GM23338 (cell line): Measurements from ENCODE around the gene NPAS2. TPM values are rescaled to one million over a fixed set of nuclear protein-coding genes. Genes with fewer than 3 reads are reported as not detected.

Experiments used
- ATAC-seq: fragments of 200-7000 bp; cut with Tn5 transposase; 3 replicates; pipeline ENCODE4 v1.9.1; 2020
- DNase-seq: peaks from one replicate; pipeline ENCODE4 v3.0.0-alpha.2; 2015; ENCODE audit warnings: low spot score
- H2AFZ ChIP-seq: fragments of 200-600 bp; sonication (generic); 2 replicates; pipeline ENCODE4 v1.8.0; 2016; ENCODE audit warnings: antibody characterized with exemption, mild to moderate bottlenecking, moderate library complexity
- H3F3A ChIP-seq: fragments of 200-600 bp; sonication (generic); replicated peaks from 2 replicates; pipeline ENCODE4 v1.8.0; 2017; ENCODE audit warnings: antibody characterized with exemption, mixed run types, low read depth
- H3K27ac ChIP-seq: fragments of 200-600 bp; sonication (generic); 2 replicates; pipeline ENCODE4 v1.6.1; 2016; ENCODE audit warnings: low read depth
- H3K27me3 ChIP-seq: fragments of 200-600 bp; sonication (generic); 2 replicates; pipeline ENCODE4 v1.8.0; 2016; ENCODE audit warnings: mild to moderate bottlenecking, mixed run types, moderate library complexity; ENCODE audit not compliant: insufficient read depth
- H3K36me3 ChIP-seq: fragments of 200-600 bp; sonication (generic); 2 replicates; pipeline ENCODE4 v1.8.0; 2016; ENCODE audit warnings: mild to moderate bottlenecking; ENCODE audit not compliant: insufficient read depth
- H3K4me1 ChIP-seq: fragments of 200-600 bp; sonication (generic); 2 replicates; pipeline ENCODE4 v1.8.0; 2016; ENCODE audit warnings: mild to moderate bottlenecking, moderate library complexity; ENCODE audit not compliant: insufficient read depth
- H3K4me2 ChIP-seq: fragments of 200-600 bp; sonication (generic); 2 replicates; pipeline ENCODE4 v1.7.1; 2017; ENCODE audit warnings: mixed run types
- H3K4me3 ChIP-seq: fragments of 200-600 bp; sonication (generic); 2 replicates; pipeline ENCODE4 v1.6.1; 2016; ENCODE audit warnings: mixed run types
- H3K79me2 ChIP-seq: fragments of 200-600 bp; sonication (generic); replicated peaks from 2 replicates; pipeline ENCODE4 v1.8.0; 2017; ENCODE audit warnings: mild to moderate bottlenecking; ENCODE audit not compliant: insufficient read depth
- H3K9me2 ChIP-seq: fragments of 200-600 bp; sonication (generic); 2 replicates; pipeline ENCODE4 v1.8.0; 2017; ENCODE audit not compliant: insufficient read depth
- H4K20me1 ChIP-seq: fragments of 200-600 bp; sonication (generic); replicated peaks from 2 replicates; pipeline ENCODE4 v1.8.0; 2017; ENCODE audit warnings: mild to moderate bottlenecking; ENCODE audit not compliant: insufficient read depth
- H3K27ac Mint-ChIP-seq: 2 replicates; pipeline ENCODE4 v1.8.0; 2020; ENCODE audit warnings: inconsistent platforms, mild to moderate bottlenecking, moderate library complexity, mixed read lengths
- H3K27me3 Mint-ChIP-seq: 3 replicates; pipeline ENCODE4 v1.8.0; 2022; ENCODE audit warnings: low read depth, mild to moderate bottlenecking, moderate library complexity, mixed read lengths, inconsistent platforms; ENCODE audit not compliant: insufficient read depth, poor library complexity
- H3K36me3 Mint-ChIP-seq: 3 replicates; pipeline ENCODE4 v1.8.0; 2021; ENCODE audit warnings: low read depth, mild to moderate bottlenecking, inconsistent platforms, moderate library complexity, mixed read lengths
- H3K4me1 Mint-ChIP-seq: 3 replicates; pipeline ENCODE4 v1.8.0; 2020; ENCODE audit warnings: mild to moderate bottlenecking, inconsistent platforms, mixed read lengths
- H3K4me3 Mint-ChIP-seq: 3 replicates; pipeline ENCODE4 v1.8.0; 2021; ENCODE audit warnings: moderate library complexity, mild to moderate bottlenecking, inconsistent platforms, mixed read lengths
- H3K9me3 Mint-ChIP-seq: 3 replicates; pipeline ENCODE4 v1.8.0; 2020; ENCODE audit warnings: moderate library complexity, mild to moderate bottlenecking, inconsistent platforms, mixed read lengths
- CREB1 ChIP-seq: fragments of 250-450 bp; sonication (Bioruptor Pico); IDR thresholded peaks from 2 replicates; pipeline ENCODE4 v1.5.0; 2020; ENCODE audit warnings: low read depth, mild to moderate bottlenecking, moderate library complexity
- EZH2 ChIP-seq: fragments of 200-600 bp; sonication (generic); IDR thresholded peaks from one replicate; pipeline ENCODE4 v1.8.0; 2017; ENCODE audit warnings: antibody characterized with exemption, mild to moderate bottlenecking, low read depth; ENCODE audit not compliant: unreplicated experiment
- JUNB ChIP-seq: IDR thresholded peaks from one replicate; pipeline ENCODE4 v1.6.1; 2016; ENCODE audit warnings: antibody characterized with exemption; ENCODE audit not compliant: unreplicated experiment
- NANOG ChIP-seq: IDR thresholded peaks from 2 replicates; pipeline ENCODE4 v1.6.1; 2016; ENCODE audit warnings: antibody characterized with exemption, borderline replicate concordance
- POLR2AphosphoS5 ChIP-seq: IDR thresholded peaks from 2 replicates; pipeline ENCODE4 v1.6.1; 2016; ENCODE audit warnings: antibody characterized with exemption, low read depth
- ZNF114 ChIP-seq: fragments of 250-450 bp; sonication (Bioruptor Pico); IDR thresholded peaks from 2 replicates; pipeline ENCODE4 v1.5.0; 2020; ENCODE audit warnings: mild to moderate bottlenecking, moderate library complexity
- ZNF331 ChIP-seq: fragments of 250-450 bp; sonication (Bioruptor Pico); IDR thresholded peaks from 2 replicates; pipeline ENCODE4 v1.5.0; 2020; ENCODE audit warnings: low read depth, mild to moderate bottlenecking, moderate library complexity
- polyA plus RNA-seq: library from polyadenylated mRNA; unstranded; fragments of >200 nt; fragmentation: Nextera tagmentation; extraction: Ambion mirVana; gene quantifications from 2 replicates; pipeline ENCODE4 v1.2.1, GENCODE V29; 2016
- total RNA-seq: library from RNA; depleted of rRNA; stranded (reverse); fragments of >200 nt; shearing (Covaris generic); gene quantifications from 2 replicates; pipeline ENCODE4 v1.2.3, GENCODE V29; 2014
- TF ChIP-seq, protein P1 (sequence below), 2 experiments: fragments of 200-600 bp in 1 of 2; sonication (generic) in 1 of 2; conservative IDR thresholded peaks; 2 replicates each; pipeline versions ENCODE4 v1.5.1 to v1.6.1; 2016 to 2017; ENCODE audit warnings: antibody characterized with exemption in 2 of 2, low read depth in 2 of 2, mild to moderate bottlenecking in 2 of 2, moderate library complexity in 1 of 2
- TF ChIP-seq, protein P2 (sequence below): IDR thresholded peaks from one replicate; pipeline ENCODE4 v1.6.1; 2018; ENCODE audit warnings: antibody characterized with exemption; ENCODE audit not compliant: unreplicated experiment
- TF ChIP-seq, protein P3 (sequence below): IDR thresholded peaks from 2 replicates; pipeline ENCODE4 v1.6.1; 2016; ENCODE audit warnings: antibody characterized with exemption

Gene NPAS2
- total and polyA plus RNA-seq, 2 experiments from 2014 or later = 0.56 to 1.1 TPM

DNA sequence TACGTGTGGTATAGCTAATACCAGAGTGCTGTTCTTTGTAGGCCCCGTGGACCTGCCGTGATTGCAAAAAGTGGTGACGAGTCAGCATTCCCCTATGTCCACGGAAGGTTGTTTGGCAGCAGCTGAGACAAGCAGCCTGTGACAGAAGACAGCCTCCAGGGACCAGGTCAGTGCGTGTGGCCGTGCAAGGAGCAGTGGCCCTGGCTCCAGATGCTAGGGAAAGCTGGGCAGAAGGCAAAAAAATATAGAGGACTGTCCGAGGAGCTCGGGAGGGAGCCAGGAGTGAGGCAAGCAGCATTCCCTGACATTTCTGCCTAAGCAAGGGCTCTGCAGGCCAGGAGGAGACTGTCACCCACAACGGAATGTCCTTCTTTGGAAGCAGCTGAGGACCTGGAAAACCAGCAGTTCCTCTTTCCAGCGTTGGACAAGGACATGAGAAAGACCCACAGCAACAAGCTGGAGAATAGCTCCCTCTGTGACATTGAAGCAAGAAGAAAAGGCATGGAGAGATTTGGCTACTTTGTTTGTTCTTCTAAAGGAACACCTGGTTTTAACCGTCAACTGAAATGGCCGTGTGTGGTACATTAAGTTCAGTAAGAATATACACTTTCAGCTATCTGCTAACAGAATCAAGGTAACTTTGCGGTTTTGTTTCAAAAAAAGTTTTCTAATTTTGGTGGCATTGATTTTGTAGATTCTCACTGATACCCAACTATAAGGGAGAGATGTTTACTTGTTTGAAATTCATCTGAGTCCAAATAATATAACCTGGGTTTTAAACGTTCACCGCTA lies 58.3 kb downstream of the NPAS2 start:
- H3K9me3 Mint-ChIP-seq = no peaks in the 10 kb centered on the region
- no peaks in the 10 kb centered on the region for H3K79me2 ChIP-seq
- H3K4me1 ChIP-seq = 0 out of 2 replicates have a peak, but pooled peaks cover 7% of the 10 kb centered on the region
- H4K20me1 ChIP-seq = no peaks in the 10 kb centered on the region
- H3K27ac Mint-ChIP-seq = no peak overlapping the region
- no peak for DNase-seq
- 0 out of 2 replicates have a peak, but pooled peaks cover under 1% of the 10 kb centered on the region for H3K9me2 ChIP-seq
- no peak overlapping the region for H3K4me3 ChIP-seq
- H3K27me3 Mint-ChIP-seq = peaks cover 4% of the 10 kb centered on the region
- no peaks in the 10 kb centered on the region for H3K27me3 ChIP-seq
- H3K4me1 Mint-ChIP-seq = peaks cover 23% of the 10 kb centered on the region
- no peaks in the 10 kb centered on the region; the same call in 1 of the 2 replicates for H3K36me3 ChIP-seq
- TF ChIP-seq, protein P1, sequence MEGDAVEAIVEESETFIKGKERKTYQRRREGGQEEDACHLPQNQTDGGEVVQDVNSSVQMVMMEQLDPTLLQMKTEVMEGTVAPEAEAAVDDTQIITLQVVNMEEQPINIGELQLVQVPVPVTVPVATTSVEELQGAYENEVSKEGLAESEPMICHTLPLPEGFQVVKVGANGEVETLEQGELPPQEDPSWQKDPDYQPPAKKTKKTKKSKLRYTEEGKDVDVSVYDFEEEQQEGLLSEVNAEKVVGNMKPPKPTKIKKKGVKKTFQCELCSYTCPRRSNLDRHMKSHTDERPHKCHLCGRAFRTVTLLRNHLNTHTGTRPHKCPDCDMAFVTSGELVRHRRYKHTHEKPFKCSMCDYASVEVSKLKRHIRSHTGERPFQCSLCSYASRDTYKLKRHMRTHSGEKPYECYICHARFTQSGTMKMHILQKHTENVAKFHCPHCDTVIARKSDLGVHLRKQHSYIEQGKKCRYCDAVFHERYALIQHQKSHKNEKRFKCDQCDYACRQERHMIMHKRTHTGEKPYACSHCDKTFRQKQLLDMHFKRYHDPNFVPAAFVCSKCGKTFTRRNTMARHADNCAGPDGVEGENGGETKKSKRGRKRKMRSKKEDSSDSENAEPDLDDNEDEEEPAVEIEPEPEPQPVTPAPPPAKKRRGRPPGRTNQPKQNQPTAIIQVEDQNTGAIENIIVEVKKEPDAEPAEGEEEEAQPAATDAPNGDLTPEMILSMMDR (conservative IDR thresholded peaks at IDR 0.05; ENCODE audit: low read depth in 2 of 2) = no peak
- TF ChIP-seq, protein P2, sequence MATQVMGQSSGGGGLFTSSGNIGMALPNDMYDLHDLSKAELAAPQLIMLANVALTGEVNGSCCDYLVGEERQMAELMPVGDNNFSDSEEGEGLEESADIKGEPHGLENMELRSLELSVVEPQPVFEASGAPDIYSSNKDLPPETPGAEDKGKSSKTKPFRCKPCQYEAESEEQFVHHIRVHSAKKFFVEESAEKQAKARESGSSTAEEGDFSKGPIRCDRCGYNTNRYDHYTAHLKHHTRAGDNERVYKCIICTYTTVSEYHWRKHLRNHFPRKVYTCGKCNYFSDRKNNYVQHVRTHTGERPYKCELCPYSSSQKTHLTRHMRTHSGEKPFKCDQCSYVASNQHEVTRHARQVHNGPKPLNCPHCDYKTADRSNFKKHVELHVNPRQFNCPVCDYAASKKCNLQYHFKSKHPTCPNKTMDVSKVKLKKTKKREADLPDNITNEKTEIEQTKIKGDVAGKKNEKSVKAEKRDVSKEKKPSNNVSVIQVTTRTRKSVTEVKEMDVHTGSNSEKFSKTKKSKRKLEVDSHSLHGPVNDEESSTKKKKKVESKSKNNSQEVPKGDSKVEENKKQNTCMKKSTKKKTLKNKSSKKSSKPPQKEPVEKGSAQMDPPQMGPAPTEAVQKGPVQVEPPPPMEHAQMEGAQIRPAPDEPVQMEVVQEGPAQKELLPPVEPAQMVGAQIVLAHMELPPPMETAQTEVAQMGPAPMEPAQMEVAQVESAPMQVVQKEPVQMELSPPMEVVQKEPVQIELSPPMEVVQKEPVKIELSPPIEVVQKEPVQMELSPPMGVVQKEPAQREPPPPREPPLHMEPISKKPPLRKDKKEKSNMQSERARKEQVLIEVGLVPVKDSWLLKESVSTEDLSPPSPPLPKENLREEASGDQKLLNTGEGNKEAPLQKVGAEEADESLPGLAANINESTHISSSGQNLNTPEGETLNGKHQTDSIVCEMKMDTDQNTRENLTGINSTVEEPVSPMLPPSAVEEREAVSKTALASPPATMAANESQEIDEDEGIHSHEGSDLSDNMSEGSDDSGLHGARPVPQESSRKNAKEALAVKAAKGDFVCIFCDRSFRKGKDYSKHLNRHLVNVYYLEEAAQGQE = no peak
- TF ChIP-seq POLR2AphosphoS5 = no peak
- TF ChIP-seq ZNF331 (CRISPR knock-in tag) = no peak
- H2AFZ ChIP-seq = no peak overlapping the region
- H3F3A ChIP-seq = no peaks in the 10 kb centered on the region
- H3K4me3 Mint-ChIP-seq = no peak overlapping the region
- H3K36me3 Mint-ChIP-seq = no peaks in the 10 kb centered on the region
- no peak overlapping the region for H3K27ac ChIP-seq
- ATAC-seq = no peak
- H3K4me2 ChIP-seq = no peak overlapping the region

DNA sequence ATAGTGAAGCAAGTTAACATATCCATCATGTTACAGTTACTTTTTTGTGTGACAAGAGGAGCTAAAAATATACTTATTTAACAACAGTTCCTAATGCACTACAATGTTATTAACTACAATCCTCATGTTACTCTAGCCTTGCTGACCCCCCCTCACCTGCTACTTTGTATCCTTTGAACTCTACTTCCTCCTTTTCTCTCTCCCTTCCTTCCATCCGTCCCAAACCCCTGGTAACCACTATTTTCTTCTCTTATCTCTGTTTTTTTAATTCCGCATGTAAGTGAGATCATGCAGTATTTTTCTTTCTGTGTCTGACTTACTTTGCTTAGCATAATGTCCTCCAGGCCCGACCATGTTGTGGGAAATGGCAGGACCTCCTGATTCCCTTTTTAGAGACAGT lies 59.4 kb downstream of the NPAS2 start:
- Histone ChIP-seq H3K9me2 (0 out of 2 replicates have a peak, but pooled peaks cover 7% of the 10 kb centered on the region), H3K27ac (no peak overlapping the region), H3F3A (no peaks in the 10 kb centered on the region), H3K36me3 (no peaks in the 10 kb centered on the region), H3K27me3 (no peaks in the 10 kb centered on the region), H3K4me2 (no peak overlapping the region), H3K4me3 (no peak overlapping the region), H3K4me1 (peaks cover 10% of the 10 kb centered on the region; the same call in 1 of the 2 replicates), H4K20me1 (no peaks in the 10 kb centered on the region), H3K79me2 (no peaks in the 10 kb centered on the region), H2AFZ (no peak overlapping the region)
- H3K9me3 Mint-ChIP-seq = no peaks in the 10 kb centered on the region
- H3K4me1 Mint-ChIP-seq = peaks cover 26% of the 10 kb centered on the region
- no peak overlapping the region for H3K4me3 Mint-ChIP-seq
- ATAC-seq = no peak
- no peaks in the 10 kb centered on the region for H3K36me3 Mint-ChIP-seq
- H3K27ac Mint-ChIP-seq = no peak overlapping the region; the same call in 1 of the 2 replicates
- peaks cover 4% of the 10 kb centered on the region for H3K27me3 Mint-ChIP-seq
- DNase-seq = no peak
- no peak for TF ChIP-seq CREB1 (CRISPR knock-in tag)
- no peak for TF ChIP-seq ZNF114 (CRISPR knock-in tag)
- no peak for TF ChIP-seq POLR2AphosphoS5
- TF ChIP-seq EZH2 = no peak
- TF ChIP-seq JUNB = no peak
- TF ChIP-seq, protein P2 = no peak
- TF ChIP-seq, protein P3, sequence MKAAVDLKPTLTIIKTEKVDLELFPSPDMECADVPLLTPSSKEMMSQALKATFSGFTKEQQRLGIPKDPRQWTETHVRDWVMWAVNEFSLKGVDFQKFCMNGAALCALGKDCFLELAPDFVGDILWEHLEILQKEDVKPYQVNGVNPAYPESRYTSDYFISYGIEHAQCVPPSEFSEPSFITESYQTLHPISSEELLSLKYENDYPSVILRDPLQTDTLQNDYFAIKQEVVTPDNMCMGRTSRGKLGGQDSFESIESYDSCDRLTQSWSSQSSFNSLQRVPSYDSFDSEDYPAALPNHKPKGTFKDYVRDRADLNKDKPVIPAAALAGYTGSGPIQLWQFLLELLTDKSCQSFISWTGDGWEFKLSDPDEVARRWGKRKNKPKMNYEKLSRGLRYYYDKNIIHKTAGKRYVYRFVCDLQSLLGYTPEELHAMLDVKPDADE = no peak
- TF ChIP-seq ZNF331 (CRISPR knock-in tag) = no peak
- no peak for TF ChIP-seq NANOG
- TF ChIP-seq, protein P1 (conservative IDR thresholded peaks at IDR 0.05; ENCODE audit: low read depth in 2 of 2) = no peak
